GM19463 (cell line): ENCODE results near the gene ARL4C.

Source experiments
- ATAC-seq: cut with Tn5 transposase; IDR thresholded peaks from one replicate; pipeline ENCODE4 v1.9.1; 2021; ENCODE audit warnings: mild to moderate bottlenecking, moderate library complexity; ENCODE audit not compliant: unreplicated experiment

Gene ARL4C

DNA sequence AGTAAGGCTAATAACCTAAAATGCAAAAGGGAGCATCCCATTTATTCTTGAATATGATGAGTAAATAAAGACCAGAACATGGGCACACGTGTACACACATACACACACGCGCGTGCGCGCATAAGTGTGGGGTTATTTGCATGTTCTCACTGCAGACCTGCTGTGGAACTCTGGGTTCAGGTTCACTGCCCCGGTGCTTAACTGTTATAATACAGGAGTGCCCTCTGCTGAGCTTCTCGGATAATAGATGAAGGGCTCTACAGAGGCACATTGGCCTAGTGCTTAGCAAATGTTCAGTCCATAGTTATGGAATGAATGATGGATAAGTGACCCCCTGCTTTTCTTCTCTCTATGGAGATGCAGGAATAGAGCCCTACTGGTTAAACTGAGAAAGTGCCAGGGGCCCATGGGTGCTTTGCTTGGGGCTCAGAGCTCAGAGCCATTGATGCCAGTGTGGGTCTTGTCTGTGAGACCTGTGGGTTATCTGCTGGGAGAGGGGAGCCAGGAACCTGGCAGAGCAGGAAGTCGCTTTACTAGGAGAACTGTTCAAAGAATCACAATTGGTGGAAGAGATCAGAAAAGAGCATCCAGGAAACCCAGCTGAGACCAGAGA lies 3.6 kb upstream of the ARL4C start:
- ATAC-seq: peak; percentile 47

DNA sequence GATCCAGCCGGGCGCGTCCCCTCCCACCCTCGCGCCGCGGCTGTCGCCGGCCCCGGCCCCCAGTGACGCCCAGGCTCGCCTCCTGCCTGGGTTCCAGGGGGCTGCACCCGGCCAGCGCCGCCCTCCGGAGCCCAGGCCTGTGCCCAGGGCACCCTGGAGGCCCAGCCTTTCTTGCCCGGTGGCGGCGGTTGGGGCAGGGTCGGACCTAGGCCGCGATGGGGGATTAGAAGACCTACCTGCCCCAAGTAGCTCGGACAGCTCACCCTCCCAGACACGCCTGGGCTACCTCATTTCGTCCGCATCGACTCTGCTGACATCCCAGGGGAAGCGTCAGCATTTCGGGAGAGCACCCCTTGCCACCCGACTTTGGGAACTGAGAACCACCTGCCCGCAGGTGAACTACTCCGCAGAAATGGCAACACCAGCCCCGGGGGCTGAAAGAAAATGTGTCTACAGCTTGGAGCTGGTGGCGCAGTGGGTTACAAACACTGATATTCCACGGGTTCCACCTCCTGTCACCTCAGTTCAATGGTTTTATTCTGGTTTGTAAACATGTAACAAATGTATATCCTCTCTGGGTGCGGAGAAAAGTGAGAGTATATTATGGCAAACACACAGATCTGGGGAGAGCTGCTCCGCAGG lies 834 bp upstream of the ARL4C start:
- no peak for ATAC-seq

DNA sequence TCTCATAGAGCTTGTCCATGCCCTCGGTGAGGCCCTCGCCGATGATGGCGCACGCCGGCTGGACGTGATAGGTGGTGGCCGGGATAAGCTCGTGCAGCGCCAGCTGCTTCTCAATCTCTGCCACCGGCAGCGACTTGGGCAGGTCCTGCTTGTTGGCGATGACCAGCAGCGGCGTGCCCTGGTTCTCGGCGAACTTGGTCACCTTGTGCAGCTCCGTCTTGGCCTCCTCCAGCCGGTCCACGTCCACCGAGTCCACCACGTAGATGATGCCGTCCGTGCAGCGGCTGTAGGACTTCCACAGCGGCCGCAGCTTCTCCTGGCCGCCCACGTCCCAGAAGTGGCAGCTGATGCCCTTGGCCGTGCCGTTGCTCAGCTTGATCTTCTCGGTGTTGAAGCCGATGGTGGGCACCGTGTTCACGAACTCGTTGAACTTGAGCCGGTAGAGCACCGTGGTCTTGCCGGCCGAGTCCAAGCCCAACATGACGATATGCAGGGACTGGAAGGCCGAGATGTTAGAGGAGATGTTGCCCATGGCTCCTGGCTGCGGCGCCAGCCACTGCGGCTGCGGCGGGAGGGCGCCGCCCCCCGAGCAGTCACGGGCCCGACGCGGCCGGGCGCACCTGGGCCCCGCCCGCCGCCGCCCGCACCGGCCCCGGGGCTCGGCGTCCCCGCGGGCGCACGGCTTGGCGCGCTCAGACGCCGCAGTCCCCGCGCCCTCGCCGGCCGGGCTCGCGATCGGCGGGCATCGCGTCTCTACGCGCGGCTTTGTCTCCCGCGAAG lies 636 bp downstream of the ARL4C start:
- peak; percentile 47 for ATAC-seq

DNA sequence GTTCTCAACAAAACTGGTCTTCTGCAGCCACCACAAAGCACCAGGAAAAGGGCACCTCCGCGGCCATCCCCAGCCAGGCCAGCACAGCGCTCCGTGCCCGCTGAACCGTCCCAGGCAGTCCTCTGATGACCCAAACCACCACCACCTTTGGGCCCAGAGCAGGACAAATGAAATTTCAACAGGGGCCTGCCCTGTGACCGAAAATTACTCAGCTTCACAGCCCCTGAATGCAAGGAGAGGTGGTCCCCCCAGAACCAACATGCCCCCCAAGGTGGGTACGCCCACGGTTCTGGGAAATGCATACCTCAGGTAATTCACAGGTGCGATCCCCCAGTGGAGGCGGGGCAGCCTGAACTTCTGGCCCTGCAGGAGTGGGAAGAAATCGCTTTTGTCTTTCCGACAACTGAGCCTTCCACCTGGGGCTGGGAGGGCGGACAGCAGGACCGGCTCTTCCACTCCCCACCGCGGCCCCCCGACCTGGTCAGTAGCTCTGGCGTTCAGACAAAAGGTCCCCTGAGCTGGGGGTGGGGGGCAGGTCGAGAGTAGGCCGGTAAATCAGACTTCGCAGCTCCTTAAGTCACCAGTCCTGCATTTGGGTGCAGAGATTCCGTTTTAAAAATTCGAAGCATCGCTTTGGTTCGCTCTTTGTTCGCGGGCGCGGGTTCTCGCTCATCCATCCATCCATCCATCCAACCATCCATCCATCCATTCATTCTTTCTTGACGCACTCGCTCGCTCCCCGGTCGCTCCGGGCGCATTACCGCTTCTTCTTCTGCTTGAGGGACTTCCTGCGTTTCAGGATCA lies 1.4 kb downstream of the ARL4C start:
- no peak for ATAC-seq

DNA sequence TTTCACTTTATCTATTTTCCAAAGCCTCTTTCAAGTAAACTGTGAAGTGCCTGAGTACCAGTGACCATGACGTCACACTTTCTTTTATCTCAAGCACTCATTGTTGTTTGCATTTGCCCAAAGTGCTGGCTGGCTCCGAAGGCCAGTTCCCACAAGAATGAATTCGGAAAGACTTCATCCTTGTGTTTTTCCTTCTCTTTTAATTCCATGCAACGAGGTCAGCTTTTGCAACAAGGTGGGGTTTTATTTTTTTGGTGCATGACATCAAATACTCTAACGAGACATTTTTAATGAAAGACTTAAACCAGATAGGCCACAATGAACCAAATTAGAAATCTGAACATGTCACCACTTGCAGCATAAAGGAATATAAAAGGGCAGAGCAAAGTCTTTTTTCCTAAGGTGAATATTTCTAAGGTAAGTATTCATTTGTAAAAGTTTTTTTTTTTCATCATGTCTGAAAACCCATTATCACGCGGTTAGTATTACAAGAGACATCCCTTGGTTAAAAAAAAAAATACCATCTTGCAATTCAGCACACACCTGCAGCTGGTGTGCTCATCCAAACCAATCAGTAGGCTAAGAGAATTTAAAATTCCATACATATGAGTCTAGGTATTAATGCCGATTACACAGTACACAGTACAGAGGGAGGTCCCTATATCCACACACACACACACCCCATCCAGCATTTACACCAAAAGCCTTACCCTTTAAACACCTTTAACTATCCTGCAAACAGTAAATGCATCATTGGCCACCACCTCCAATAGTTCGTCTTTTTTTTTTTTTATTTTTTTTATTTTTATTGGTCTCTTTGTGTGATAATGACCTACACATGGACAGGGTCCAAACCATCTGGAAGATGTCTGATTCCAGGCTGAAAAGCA lies 2.3 kb downstream of the ARL4C start:
- ATAC-seq: no peak

DNA sequence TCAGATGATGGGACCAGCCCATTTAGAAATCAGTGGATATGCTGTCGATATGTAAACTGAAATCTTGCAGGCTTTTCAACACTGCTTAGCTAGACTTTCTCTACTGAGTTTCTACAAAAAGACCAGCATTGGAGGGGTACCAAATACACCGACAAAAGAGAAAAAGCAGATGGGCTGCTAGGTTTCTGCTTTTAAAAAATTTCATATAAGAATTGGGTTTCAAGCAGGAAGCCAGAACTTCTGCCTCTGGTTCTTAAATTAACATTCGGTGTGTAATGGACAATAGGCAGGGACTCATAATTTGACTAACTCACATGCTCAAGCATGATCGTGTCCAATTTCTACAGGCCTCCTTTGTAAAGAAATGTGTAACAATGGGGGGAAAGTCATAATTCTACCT lies 3.1 kb downstream of the ARL4C start:
- no peak for ATAC-seq

DNA sequence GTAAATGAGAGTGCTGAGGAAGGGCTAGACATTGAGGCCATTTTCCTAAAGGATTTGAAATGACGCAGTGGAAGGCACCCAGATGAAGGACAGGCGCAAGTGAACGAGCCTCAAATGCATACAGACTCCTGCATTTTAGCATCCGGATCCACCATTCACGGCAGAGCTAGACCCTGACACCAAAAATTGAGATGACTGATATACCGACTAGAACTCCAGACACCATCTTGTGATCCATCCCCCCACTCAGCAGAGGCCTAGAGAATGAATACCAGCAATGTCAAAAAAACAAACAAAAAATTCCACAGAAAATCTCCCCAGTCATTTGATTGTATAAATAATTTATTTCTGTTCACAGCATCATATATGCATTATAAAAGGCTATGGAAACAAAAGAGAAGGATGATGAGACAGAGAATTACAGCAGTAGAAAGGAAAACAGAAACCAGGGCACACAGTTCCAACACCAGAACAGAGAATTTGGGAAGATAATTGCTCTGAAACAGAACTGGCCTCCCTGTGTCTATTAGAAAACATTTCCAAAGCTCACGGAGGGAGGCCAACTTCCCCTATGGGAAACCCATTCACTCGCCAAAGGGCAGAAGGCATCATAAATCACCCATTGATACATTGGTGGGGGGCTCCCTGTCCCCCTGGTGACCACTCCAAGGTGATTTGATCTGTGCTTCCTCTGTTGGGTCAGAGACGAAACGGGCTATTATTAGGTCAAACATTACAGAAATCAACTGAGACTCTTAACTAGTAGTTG lies 4.0 kb downstream of the ARL4C start:
- ATAC-seq: no peak

DNA sequence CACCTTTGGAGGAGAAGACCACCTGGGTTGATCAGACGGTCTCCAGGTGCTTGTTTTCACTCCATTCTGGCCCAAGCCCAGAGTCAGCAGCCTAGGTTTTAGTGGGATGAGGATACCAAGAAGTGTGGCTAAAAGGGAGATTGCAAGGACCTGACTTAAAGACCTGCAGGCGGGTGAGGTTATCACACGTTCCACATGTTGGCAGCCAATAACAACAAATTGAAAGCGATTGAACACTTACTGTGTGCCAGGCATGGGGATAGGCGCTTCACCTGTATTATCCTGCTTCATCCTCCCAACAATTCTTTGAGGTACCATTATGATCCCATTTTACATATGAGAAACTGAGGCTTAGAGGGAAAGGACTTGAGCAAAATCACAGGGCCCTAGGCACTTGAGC lies 5.0 kb downstream of the ARL4C start:
- ATAC-seq: no peak

DNA sequence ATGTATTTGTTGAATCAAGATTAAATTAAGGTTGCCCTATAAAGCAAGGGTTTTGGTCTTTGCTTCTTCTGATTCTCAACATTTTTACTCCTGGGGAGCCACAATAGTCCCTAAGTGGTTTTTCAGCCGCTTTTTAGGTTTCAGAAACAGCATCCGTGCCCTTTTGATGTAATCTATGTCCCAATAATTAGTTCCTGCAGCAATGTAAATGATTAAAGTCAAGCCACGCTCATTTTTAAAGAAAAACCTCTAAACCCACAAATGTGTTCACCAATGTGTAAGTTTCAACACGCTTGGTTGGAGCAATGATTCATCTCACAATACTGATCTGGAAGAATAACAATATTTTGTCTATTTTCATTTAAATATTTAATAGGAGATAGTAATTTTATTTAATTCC lies 5.6 kb downstream of the ARL4C start:
- no peak for ATAC-seq

DNA sequence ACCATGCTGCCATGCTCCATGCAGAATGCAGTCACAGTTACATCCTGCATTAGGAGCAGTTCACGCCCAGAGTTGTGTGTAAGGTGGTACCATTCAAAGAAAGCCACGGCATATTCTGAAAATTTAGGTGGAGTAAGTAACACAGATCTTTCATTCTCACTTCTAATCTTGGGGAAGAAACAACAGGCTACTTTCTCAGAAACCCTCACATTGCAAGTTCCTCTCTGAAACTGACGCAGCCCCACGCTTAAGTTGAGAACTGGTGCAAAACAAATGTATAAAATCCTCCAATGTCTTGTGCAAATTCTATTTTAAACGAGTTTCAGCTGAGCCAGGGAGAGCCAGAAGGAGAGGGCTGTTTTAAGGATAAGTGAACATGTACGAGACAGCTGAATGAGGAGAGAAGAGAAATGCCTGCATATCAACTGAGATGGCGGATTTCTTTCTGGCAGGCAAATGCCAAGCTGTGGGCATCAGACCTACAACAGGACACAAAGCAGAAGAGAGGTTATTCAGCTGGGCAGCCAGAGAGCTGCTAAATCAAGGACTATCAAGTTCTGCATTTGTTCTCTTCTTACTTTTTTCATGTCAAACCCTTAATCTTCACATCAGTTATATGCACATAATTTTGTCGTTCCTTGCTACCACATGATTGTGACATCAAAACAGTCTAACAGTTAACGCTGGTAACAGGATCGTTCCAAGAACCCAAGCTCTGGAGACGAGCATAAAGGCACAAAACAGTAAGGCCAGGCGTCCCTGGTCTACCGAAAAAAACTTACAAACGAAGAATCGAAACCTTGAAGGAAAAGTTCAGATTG lies 6.4 kb downstream of the ARL4C start:
- no peak for ATAC-seq

DNA sequence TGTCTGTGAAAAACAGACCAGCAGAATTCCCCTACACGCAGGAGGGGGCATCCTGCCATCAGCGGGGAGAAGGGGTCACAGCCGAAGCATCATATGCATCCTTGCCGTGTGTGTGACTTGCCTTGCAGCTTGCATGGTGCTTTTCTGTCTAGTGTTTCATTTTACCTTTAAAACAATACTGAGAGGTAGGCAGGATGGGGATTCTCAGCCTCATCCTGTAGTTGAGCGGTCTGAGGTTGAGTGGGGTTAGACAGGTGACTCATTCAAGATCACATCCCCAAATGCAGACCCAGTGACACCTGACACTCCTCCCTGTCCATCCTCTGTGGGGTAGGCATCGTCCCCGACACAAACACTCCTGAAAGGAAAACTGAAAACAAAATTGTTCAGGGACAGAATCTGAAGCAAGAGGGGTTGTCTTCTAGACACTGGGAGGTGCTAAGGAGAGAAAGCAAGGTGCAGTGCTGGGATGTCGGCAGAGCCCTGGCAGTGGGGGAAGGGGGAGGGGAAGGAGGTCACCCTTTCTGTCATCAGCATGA lies 7.9 kb downstream of the ARL4C start:
- peak; percentile 56 for ATAC-seq

DNA sequence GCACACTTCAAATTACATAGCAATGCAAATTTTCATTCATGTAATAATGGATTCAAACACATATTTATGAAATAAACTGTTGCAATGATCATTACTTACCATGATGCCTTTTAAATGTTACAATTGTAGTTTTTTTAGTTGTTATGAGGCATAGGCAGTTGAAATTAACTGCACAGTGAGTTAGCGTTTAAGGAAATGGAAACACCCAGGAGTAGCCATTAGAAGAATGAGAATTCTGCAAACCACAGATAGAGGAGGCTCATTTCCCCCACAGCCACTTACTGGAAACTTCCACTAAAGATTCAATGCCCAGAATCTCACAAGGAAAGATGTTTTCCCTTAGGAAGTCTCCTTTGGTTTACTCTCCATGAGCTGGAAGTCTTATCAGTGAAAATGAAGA lies 8.4 kb downstream of the ARL4C start:
- no peak for ATAC-seq

DNA sequence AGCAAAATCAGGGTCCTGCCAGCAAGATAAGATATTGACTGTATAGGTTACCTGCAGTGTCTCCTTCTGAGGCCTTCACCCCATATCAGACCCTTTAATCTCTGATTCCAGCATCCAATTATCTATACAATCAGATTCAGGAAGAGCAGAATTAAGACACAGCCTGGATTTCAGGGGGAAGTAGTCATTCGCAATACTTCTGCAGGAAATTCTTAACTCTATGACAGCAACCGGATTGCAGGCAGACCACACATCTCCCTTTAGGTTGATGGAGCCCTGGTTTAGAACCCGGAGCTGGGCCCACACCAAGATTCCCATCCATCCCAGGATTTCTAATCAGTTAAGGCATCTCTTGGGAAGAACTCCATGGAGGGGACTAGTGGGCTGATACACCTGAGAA lies 9.5 kb downstream of the ARL4C start:
- ATAC-seq: no peak

DNA sequence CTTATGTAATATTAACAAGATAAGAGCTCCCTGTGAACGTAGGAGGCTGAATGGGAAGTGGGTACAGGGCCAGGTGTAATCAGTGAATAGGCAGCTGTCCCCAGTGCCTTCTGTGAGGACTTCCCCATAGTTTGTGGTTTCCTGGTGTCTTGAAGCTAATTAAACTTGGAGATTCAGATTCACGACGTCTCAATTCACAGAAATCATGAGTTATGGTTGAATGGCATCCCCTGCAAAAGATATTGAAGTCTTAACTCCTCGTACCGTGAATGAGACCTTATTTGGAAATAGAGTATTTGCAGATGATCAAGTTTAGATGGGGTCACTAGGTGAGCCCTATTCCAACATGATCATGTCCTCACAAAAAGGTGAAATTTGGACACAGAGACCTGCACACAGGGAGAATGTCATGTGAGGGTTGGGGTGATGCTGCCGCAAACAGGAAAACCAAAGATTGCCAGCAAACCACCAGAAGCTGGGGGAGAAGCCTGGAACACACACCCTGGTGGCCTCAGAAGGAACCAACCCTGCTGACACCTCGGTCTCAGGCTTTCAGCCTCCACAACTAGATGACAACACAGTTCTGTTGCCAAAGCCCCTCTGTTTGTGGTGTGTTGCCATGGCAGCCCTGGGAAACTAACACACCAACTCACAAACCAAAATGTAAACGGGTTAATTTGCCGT lies 13.2 kb downstream of the ARL4C start:
- ATAC-seq: peak; percentile 57

DNA sequence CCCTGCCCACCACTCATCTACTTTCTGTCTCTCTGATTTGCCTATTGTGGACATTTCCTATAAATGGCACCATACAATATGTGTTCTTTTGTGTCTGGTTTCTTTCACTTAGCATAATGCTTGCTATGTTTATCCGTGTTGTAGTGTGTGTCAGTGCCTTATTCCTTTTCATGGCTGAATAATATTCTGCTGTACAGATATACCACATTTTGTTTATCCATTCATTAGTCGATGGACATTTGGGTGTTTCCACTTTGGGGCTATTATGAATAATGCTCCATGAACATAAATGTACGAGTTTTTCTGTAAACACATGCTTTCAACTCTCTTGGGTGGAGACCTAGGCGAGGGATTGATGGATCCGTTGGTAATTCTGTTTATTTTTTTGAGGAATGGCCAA lies 15.6 kb downstream of the ARL4C start:
- ATAC-seq: no peak

DNA sequence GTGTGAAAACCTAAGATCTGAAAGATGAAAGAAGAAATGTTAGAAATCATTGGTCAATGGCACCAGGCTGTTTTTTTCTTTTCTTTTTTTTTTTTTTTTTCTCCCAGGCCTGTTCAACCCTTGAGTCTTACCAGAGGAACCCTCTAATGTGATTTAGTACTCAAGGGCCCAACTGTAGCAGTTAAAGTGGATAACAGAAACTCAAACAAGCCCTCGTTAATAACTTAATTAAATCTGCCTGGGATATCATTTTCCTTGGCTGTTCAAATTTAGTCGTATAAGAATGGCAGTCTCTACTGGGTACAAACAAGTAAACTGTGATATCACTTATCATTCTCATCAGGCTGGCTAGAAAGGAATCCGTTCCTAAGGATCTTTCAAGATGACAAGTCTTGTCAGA lies 16.5 kb downstream of the ARL4C start:
- no peak for ATAC-seq

DNA sequence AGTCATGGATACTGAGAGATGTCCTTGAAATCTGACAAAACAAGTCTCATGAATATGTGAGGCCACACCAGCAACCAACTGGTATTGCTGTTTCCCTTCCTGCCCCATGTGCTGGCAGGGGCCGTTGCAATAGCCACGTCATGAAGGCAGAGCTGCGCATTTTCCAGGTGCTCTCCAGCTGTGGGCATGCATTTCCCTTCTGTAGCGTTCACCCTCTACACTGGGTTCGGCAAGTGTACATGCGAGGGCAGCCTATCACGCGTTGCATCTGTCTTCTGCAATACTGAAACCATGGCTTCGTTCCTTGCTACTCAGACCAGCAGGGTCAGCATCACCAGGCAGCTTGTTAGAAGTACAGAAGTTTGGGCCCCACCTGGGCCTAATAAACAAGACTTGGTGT lies 17.4 kb downstream of the ARL4C start:
- ATAC-seq: no peak
